RWPE2 (cell line): ENCODE results near the gene MAP7.

Source experiments
- ATAC-seq: fragments of 200-7000 bp; cut with Tn5 transposase; 3 replicates; pipeline ENCODE4 v1.9.1; 2021; ENCODE audit warnings: low read depth
- DNase-seq: peaks from one replicate; pipeline ENCODE4 v3.0.0-alpha.2; 2020; ENCODE audit warnings: low spot score
- H3K27ac ChIP-seq: fragments of 450-650 bp; 2 replicates; pipeline ENCODE4 v1.5.1; 2017; ENCODE audit warnings: mild to moderate bottlenecking; ENCODE audit not compliant: poor library complexity, severe bottlenecking
- H3K27me3 ChIP-seq: fragments of 250-450 bp; sonication (Bioruptor Pico); 2 replicates; pipeline ENCODE4 v1.5.1; 2021; ENCODE audit warnings: mild to moderate bottlenecking, moderate library complexity; ENCODE audit not compliant: insufficient read depth, poor library complexity, severe bottlenecking
- H3K36me3 ChIP-seq: fragments of 250-450 bp; sonication (Bioruptor Pico); 2 replicates; pipeline ENCODE4 v1.5.1; 2020; ENCODE audit warnings: low read depth, mild to moderate bottlenecking, moderate library complexity
- H3K4me1 ChIP-seq: fragments of 250-450 bp; sonication (Bioruptor Pico); 2 replicates; pipeline ENCODE4 v1.5.1; 2021; ENCODE audit warnings: mild to moderate bottlenecking, moderate library complexity; ENCODE audit not compliant: insufficient read depth, poor library complexity, severe bottlenecking
- H3K4me3 ChIP-seq: fragments of 250-450 bp; sonication (Bioruptor Pico); 2 replicates; pipeline ENCODE4 v1.5.1; 2021; ENCODE audit warnings: mild to moderate bottlenecking, moderate library complexity; ENCODE audit not compliant: severe bottlenecking
- H3K9me3 ChIP-seq: fragments of 250-450 bp; sonication (Bioruptor Pico); 2 replicates; pipeline ENCODE4 v1.5.1; 2021; ENCODE audit warnings: mild to moderate bottlenecking, moderate library complexity; ENCODE audit not compliant: severe bottlenecking
- CTCF ChIP-seq: fragments of 450-650 bp; IDR thresholded peaks from one replicate; pipeline ENCODE4 v1.5.1; 2017; ENCODE audit warnings: mild to moderate bottlenecking, moderate library complexity; ENCODE audit not compliant: poor library complexity, severe bottlenecking

Gene MAP7

DNA sequence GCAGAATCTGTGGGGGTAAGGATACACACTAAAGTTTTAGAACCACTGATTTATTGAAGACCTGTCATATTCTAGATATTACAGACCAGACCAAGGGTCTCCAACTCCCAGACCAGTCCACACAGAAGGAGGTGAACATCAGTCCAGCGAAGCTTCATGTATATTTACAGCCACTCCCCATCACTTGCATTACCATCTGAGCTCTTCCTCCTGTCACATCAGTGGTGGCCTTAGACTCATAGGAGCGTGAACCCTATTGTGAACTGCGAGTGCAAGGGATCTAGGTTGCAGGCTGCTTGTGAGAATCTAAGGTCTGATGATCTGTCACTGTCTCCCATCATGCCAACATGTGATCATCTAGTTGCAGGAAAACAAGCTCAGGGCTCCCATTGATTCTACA is 255.6 kb downstream of the MAP7 start:
- no peak overlapping the region for H3K4me3 ChIP-seq
- no peaks in the 10 kb centered on the region for H3K27me3 ChIP-seq
- no peaks in the 10 kb centered on the region for H3K36me3 ChIP-seq
- ATAC-seq (no peak), DNase-seq (no peak)
- no peak overlapping the region for H3K27ac ChIP-seq
- H3K4me1 ChIP-seq = peaks cover 4% of the 10 kb centered on the region
- H3K9me3 ChIP-seq = no peaks in the 10 kb centered on the region
- no peak for TF ChIP-seq CTCF
